Endodermal cell (in vitro differentiated cells): Measurements from ENCODE around the gene GBF1. TPM values are rescaled to one million over a fixed set of nuclear protein-coding genes. Genes with fewer than 3 reads are reported as not detected.
"Not testable (repeated sequence)": the region's sequence is repeated elsewhere in the genome, so short reads cannot be mapped to it uniquely, and the experiment has no call there.

Experiments
- DNase-seq: peaks from one replicate; pipeline ENCODE4 v3.0.0-alpha.2; 2017
- H3K27ac ChIP-seq: 2 replicates; pipeline ENCODE4 v1.5.1; 2013; ENCODE audit warnings: mild to moderate bottlenecking, low read depth, low read length, moderate library complexity
- H3K27me3 ChIP-seq: 2 replicates; pipeline ENCODE4 v1.6.1; 2013; ENCODE audit warnings: mild to moderate bottlenecking, low read length, moderate library complexity; ENCODE audit not compliant: insufficient read depth, control insufficient read depth, poor library complexity, severe bottlenecking
- H3K36me3 ChIP-seq: 2 replicates; pipeline ENCODE4 v1.7.0; 2013; ENCODE audit warnings: mild to moderate bottlenecking, low read length, moderate library complexity; ENCODE audit not compliant: control insufficient read depth, insufficient read depth
- H3K4me1 ChIP-seq: one replicate; pipeline ENCODE4 v1.7.0; 2013; ENCODE audit warnings: low read length; ENCODE audit not compliant: control insufficient read depth, insufficient read depth
- H3K4me3 ChIP-seq: 2 replicates; pipeline ENCODE4 v1.5.1; 2013; ENCODE audit warnings: mild to moderate bottlenecking, low read length, moderate library complexity
- H3K9ac ChIP-seq: 2 replicates; pipeline ENCODE4 v1.6.1; 2013; ENCODE audit warnings: mild to moderate bottlenecking, low read length, moderate library complexity; ENCODE audit not compliant: poor library complexity, severe bottlenecking; ENCODE audit errors: extremely low read depth
- H3K9me3 ChIP-seq: 2 replicates; pipeline ENCODE4 v1.6.1; 2013; ENCODE audit warnings: mild to moderate bottlenecking, low read length, moderate library complexity; ENCODE audit not compliant: control insufficient read depth
- H3K27ac Mint-ChIP-seq: 2 replicates; pipeline ENCODE4 v1.8.0; 2020; ENCODE audit warnings: mixed read lengths
- H3K27me3 Mint-ChIP-seq: 2 replicates; pipeline ENCODE4 v1.8.0; 2021; ENCODE audit warnings: mild to moderate bottlenecking, mixed read lengths; ENCODE audit not compliant: insufficient read depth
- H3K36me3 Mint-ChIP-seq: 2 replicates; pipeline ENCODE4 v1.8.0; 2020; ENCODE audit warnings: low read depth, mixed read lengths
- H3K4me1 Mint-ChIP-seq: 2 replicates; pipeline ENCODE4 v1.8.0; 2020; ENCODE audit warnings: mixed read lengths
- H3K4me3 Mint-ChIP-seq: 2 replicates; pipeline ENCODE4 v1.8.0; 2020; ENCODE audit warnings: mild to moderate bottlenecking, moderate library complexity, mixed read lengths
- H3K9me3 Mint-ChIP-seq: 2 replicates; pipeline ENCODE4 v1.8.0; 2020; ENCODE audit warnings: mild to moderate bottlenecking, mixed read lengths
- CTCF ChIP-seq: fragments of 200-600 bp; sonication (generic); conservative IDR thresholded peaks from 2 replicates; pipeline ENCODE4 v1.5.0; 2021; ENCODE audit warnings: antibody characterized with exemption, mild to moderate bottlenecking
- WGBS, 2 experiments: methylation state at CpG; one replicate each; pipeline versions ENCODE4 v1.1.5 to v1.1.7; 2013; ENCODE audit warnings: missing lambda C conversion rate in 2 of 2, mixed read lengths in 1 of 2; ENCODE audit not compliant: insufficient coverage in 1 of 2, insufficient read length in 1 of 2; 5-methylcytosine and 5-hydroxymethylcytosine counted together
- total RNA-seq, 2 donors: library from RNA; stranded (reverse); fragmentation: NEBNext Ultra II Directional in 1 of 2; extraction: Animal tissue kit (Norgen Biotek cat#: 25700) in 1 of 2; gene quantifications; 2 replicates in 1 of 2; 3 replicates in 1 of 2; pipeline ENCODE4 v1.2.1, GENCODE V29; 2021

The GBF1 gene
- total RNA-seq, 2 donors from 2014 or later = 31.1 to 31.4 TPM

GRCh38 chr10:102306006-102306405 is 60.7 kb downstream of the GBF1 start:
- no peak overlapping the region for H3K4me3 Mint-ChIP-seq
- no peak for DNase-seq
- Histone ChIP-seq H3K9ac (no peak overlapping the region), H3K4me1 (no peaks in the 10 kb centered on the region), H3K27ac (no peak overlapping the region), H3K27me3 (no peaks in the 10 kb centered on the region), H3K36me3 (peaks cover 5% of the 10 kb centered on the region), H3K9me3 (peaks cover 20% of the 10 kb centered on the region), H3K4me3 (no peak overlapping the region)
- no peak for TF ChIP-seq CTCF
- peaks cover 20% of the 10 kb centered on the region for H3K9me3 Mint-ChIP-seq
- WGBS, 2 experiments = 82% methylated on average over 1 of the region's 1 CpG; no CpG with 5 or more reads in 1 of the 2 experiments
- H3K4me1 Mint-ChIP-seq = peaks cover 11% of the 10 kb centered on the region
- peaks cover 24% of the 10 kb centered on the region for H3K36me3 Mint-ChIP-seq
- H3K27ac Mint-ChIP-seq = no peak overlapping the region
- H3K27me3 Mint-ChIP-seq = no peaks in the 10 kb centered on the region

GRCh38 chr10:102306710-102307109 is 61.4 kb downstream of the GBF1 start:
- H3K4me3 Mint-ChIP-seq = no peak overlapping the region
- peaks cover 14% of the 10 kb centered on the region for H3K4me1 Mint-ChIP-seq
- no peak overlapping the region for H3K27ac Mint-ChIP-seq
- no peaks in the 10 kb centered on the region for H3K27me3 ChIP-seq
- WGBS, 2 experiments = 97% methylated on average over 2 of the region's 3 CpGs; no CpG with 5 or more reads in 1 of the 2 experiments
- H3K9me3 ChIP-seq = peaks cover 20% of the 10 kb centered on the region
- no peak for DNase-seq
- H3K9ac ChIP-seq = no peak overlapping the region
- TF ChIP-seq CTCF = no peak
- no peak overlapping the region for H3K27ac ChIP-seq
- no peaks in the 10 kb centered on the region for H3K4me1 ChIP-seq
- H3K36me3 ChIP-seq = peaks cover 5% of the 10 kb centered on the region
- H3K4me3 ChIP-seq = no peak overlapping the region
- H3K27me3 Mint-ChIP-seq = no peaks in the 10 kb centered on the region
- peaks cover 22% of the 10 kb centered on the region for H3K36me3 Mint-ChIP-seq
- peaks cover 17% of the 10 kb centered on the region for H3K9me3 Mint-ChIP-seq

GRCh38 chr10:102308318-102308717 is 63.0 kb downstream of the GBF1 start:
- H3K27me3 Mint-ChIP-seq, H3K27me3 ChIP-seq, H3K27ac Mint-ChIP-seq, H3K9me3 ChIP-seq, H3K4me1 ChIP-seq, H3K4me3 ChIP-seq, H3K9ac ChIP-seq, DNase-seq, H3K4me3 Mint-ChIP-seq, H3K27ac ChIP-seq, H3K36me3 ChIP-seq, H3K9me3 Mint-ChIP-seq: not testable (repeated sequence)
- WGBS, 2 experiments = 81% methylated on average over 3 of the region's 5 CpGs; no CpG with 5 or more reads in 1 of the 2 experiments
- Mint-ChIP-seq H3K36me3 (peaks cover 15% of the 10 kb centered on the region), H3K4me1 (peaks cover 17% of the 10 kb centered on the region)

GRCh38 chr10:102309236-102309635 is 63.9 kb downstream of the GBF1 start:
- no peak overlapping the region for H3K27ac ChIP-seq

More at GRCh38 chr10:102309236-102309635, 63.9 kb downstream of the GBF1 start:
- Histone ChIP-seq H3K9me3 (peaks cover 6% of the 10 kb centered on the region), H3K27me3 (no peaks in the 10 kb centered on the region), H3K9ac (no peak overlapping the region), H3K36me3 (no peaks in the 10 kb centered on the region), H3K4me1 (no peaks in the 10 kb centered on the region), H3K4me3 (no peak overlapping the region)
- H3K4me3 Mint-ChIP-seq = no peak overlapping the region
- WGBS, 2 experiments = 85% methylated on average over 1 of the region's 1 CpG; no CpG with 5 or more reads in 1 of the 2 experiments
- peaks cover 15% of the 10 kb centered on the region for H3K36me3 Mint-ChIP-seq
- DNase-seq = no peak
- H3K27ac Mint-ChIP-seq = no peak overlapping the region
- H3K9me3 Mint-ChIP-seq = peaks cover 7% of the 10 kb centered on the region
- no peak for TF ChIP-seq CTCF
- peaks cover 17% of the 10 kb centered on the region for H3K4me1 Mint-ChIP-seq
- no peaks in the 10 kb centered on the region for H3K27me3 Mint-ChIP-seq
